Sigmoid colon (tissue), 4 donors: Measurements from ENCODE around the gene MED13L.

Experiments used
- CTCF ChIP-seq, 4 experiments: fragments of 450-650 bp in 3 of 4; fragments of 200-600 bp in 1 of 4; IDR thresholded peaks; one replicate each; pipeline ENCODE4 v1.5.1; 2016 to 2019; ENCODE audit warnings: antibody characterized with exemption in 4 of 4, mild to moderate bottlenecking in 3 of 4, moderate library complexity in 2 of 4
- EP300 ChIP-seq, 4 donors: sonication (generic); formaldehyde crosslinking; IDR thresholded peaks; one replicate each; pipeline ENCODE4 v1.6.1; 2017; ENCODE audit warnings: antibody characterized with exemption in 4 of 4

DNA sequence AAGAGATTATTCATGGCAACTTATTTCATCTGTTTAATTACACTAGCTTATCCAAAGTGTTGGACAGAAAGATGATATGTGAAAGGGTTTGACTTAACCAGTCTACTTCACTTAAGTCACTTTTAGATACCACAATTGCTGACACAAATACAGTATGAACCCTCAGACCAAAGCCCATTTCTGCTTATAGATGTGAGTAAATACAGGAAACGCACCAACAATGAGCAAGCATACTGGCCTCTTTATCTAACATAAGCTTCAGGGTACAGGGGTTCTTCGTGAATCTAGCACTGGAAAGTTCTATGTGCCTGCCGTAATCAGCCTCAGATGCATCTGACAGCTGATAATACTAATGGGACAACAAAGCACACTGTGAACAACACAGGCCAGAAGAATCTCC is 209.6 kb downstream of the MED13L start:
- TF ChIP-seq CTCF (IDR thresholded peaks at IDR 0.05) (no peak), EP300 (IDR thresholded peaks at IDR 0.05) (no peak)
